GM06990 (cell line): ENCODE results near the gene SPATA31E1.

Experiments used
- DNase-seq: peaks from one replicate; pipeline ENCODE4 v3.0.0-alpha.2; 2011; ENCODE audit not compliant: insufficient read length; ENCODE audit errors: extremely low read depth
- H3K27me3 ChIP-seq: replicated peaks from 2 replicates; pipeline ENCODE4 v1.6.0; 2011; ENCODE audit warnings: low read length; ENCODE audit not compliant: control insufficient read depth, insufficient read depth
- H3K36me3 ChIP-seq: 2 replicates; pipeline ENCODE4 v1.5.1; 2011; ENCODE audit warnings: low read length; ENCODE audit not compliant: control insufficient read depth, insufficient read depth
- H3K4me3 ChIP-seq: replicated peaks from 2 replicates; pipeline ENCODE4 v1.5.1; 2011; ENCODE audit warnings: low read depth, mild to moderate bottlenecking, control low read depth, low read length
- TF ChIP-seq, protein P1 (sequence below): IDR thresholded peaks from 2 replicates; pipeline ENCODE4 v1.5.1; 2011; ENCODE audit warnings: low read length, control low read depth, mild to moderate bottlenecking, inconsistent platforms; ENCODE audit not compliant: insufficient read depth, poor library complexity, severe bottlenecking

Gene SPATA31E1

DNA sequence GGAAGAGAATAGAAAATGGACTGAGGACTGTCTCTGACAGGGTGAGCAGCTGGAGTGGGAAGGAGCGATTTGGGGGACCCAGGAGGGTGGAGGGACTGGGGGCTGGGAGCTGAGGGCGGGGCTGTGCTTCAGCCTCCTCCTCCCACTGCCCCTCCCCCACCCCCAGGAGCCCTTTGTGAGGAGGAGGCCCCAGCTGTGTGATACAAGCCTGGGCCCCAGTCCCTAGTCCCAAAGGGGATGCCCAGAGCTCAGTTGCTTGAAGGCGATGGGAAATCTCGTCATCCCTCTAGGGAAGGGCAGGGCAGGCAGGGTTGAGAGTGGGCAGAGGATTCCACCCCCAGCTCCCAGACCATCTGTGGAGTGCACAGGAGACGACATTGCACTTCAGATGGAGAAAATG is at the start of gene SPATA31E1:
SPATA31E1 (plus strand) TSS at position 251 of the 400 bp plus-strand sequence; CDS start at position 266, 15 bp downstream.
- DNase-seq = no peak
- Histone ChIP-seq H3K27me3 (no peaks in the 10 kb centered on the region; the same call in 1 of the 2 replicates), H3K4me3 (no peak within 1 kb of the TSS), H3K36me3 (no peaks in the 10 kb centered on the region)
- TF ChIP-seq, protein P1, sequence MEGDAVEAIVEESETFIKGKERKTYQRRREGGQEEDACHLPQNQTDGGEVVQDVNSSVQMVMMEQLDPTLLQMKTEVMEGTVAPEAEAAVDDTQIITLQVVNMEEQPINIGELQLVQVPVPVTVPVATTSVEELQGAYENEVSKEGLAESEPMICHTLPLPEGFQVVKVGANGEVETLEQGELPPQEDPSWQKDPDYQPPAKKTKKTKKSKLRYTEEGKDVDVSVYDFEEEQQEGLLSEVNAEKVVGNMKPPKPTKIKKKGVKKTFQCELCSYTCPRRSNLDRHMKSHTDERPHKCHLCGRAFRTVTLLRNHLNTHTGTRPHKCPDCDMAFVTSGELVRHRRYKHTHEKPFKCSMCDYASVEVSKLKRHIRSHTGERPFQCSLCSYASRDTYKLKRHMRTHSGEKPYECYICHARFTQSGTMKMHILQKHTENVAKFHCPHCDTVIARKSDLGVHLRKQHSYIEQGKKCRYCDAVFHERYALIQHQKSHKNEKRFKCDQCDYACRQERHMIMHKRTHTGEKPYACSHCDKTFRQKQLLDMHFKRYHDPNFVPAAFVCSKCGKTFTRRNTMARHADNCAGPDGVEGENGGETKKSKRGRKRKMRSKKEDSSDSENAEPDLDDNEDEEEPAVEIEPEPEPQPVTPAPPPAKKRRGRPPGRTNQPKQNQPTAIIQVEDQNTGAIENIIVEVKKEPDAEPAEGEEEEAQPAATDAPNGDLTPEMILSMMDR = no peak

DNA sequence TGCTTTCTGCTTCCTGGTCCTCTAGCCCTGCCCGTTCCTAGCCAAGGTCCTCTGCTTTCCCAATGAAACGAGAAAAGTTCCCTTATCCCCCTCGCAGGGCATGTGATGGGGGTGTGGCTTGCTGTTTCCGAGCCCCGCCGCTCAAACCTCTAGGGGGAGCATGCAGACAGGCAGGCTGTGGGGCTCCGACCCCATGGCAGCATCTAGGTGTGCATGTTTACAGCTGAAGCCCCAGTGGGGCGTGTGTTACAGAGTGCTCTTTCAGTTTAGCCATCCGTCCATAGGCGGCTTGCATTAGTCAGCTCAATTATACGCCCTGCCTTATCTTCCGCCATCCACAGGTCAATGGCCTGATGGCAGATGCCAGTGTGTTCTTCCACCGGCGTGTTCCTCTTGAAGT is 48.3 kb upstream of the SPATA31E1 start:
- H3K4me3 ChIP-seq = no peak overlapping the region
- H3K36me3 ChIP-seq = no peaks in the 10 kb centered on the region
- TF ChIP-seq, protein P1 = peak; percentile 38
- no peak for DNase-seq
- no peaks in the 10 kb centered on the region for H3K27me3 ChIP-seq

DNA sequence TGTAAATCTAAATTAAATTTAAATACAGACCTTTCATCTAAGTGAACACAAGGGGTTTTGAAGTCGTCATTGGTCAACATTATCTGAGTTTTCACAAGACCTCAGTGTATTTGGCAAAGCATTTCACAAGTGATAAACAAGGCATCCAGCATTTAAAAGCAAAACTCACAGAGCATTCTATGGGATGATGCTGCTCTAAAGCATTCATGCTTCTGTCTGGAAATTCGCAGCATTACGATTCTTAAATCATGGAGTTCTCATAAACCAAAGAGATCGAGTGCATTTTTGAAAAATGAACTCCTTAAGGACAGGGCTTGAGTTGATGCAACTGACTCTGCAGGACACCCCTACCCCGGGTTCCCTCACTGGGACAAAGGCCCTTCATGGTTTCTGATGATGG is 46.1 kb upstream of the SPATA31E1 start:
- H3K27me3 ChIP-seq = no peaks in the 10 kb centered on the region
- no peak overlapping the region for H3K4me3 ChIP-seq
- no peaks in the 10 kb centered on the region for H3K36me3 ChIP-seq
- DNase-seq = no peak
- TF ChIP-seq, protein P1 = no peak

DNA sequence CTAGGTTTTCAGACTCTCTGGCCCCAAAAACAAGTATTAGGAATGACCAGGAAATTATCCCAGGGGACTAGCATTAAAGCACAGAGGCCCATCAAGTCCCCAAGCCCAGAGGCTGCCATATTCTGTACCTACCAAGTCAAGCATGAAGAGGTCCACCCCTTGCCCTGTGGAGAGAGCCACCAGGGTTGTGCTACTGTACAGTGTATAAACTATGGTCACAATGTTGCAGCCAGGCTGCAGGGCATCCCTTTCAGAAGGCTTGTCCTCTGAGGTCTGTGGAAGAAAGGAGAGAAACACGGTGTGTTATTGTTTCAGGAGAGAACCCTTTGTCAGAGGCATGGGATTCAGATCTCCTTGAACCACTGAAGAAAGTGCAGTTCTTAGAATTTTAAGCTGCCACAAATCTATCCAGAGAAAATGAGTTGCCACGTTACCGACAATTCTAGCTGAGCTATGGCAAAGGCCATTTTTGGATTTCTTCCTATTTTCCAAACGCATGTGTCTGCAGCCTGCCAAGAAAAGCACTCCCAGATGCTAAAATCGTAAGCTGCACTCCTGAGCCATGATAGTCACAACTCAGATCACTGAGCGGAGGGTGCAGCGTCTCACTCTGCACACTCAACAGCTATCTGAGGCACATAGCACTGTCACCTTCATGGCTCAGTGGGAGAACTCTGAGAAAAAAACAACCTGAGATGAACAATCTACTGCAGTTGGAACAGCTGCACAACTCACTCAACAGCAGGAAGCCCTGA is 45.5 kb upstream of the SPATA31E1 start:
- TF ChIP-seq, protein P1 = no peak
- no peaks in the 10 kb centered on the region for H3K36me3 ChIP-seq
- no peak overlapping the region for H3K4me3 ChIP-seq
- no peaks in the 10 kb centered on the region for H3K27me3 ChIP-seq
- no peak for DNase-seq

DNA sequence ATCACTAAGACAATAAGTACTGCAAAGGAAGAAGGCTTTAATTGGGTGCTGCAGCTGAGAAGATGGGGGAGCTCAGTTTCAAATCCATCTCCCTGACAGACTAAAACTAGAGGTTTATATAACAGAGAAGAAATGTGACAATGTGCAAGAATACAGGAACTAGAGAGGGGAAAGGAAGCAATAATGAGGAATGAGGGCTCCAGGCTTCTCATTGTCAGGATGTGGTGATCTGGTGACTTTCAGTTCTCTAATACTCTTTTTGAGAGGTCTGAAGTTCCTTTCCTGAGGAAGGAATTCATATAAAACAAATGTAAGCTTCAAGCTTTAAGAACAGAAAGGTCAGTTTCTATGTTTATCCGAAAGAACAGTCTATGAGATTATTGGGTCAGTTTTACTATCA is 42.5 kb upstream of the SPATA31E1 start:
- no peak for DNase-seq
- Histone ChIP-seq H3K4me3 (no peak overlapping the region), H3K27me3 (no peaks in the 10 kb centered on the region), H3K36me3 (no peaks in the 10 kb centered on the region)
- TF ChIP-seq, protein P1 = no peak
